Hematopoietic multipotent progenitor cell treated with erythropoietin and hydrocortisone succinate and interleukin-3 and kit ligand, for 6 days (in vitro differentiated cells): ENCODE measurements around the gene LIN7C.
"Not testable (repeated sequence)": the region's sequence is repeated elsewhere in the genome, so short reads cannot be mapped to it uniquely, and the experiment has no call there.

Experiments used
- DNase-seq: peaks from one replicate; pipeline ENCODE4 v3.0.0-alpha.2; 2015

Gene LIN7C

GRCh38 chr11:27506200-27507182 lies at the start of gene LIN7C:
LIN7C (minus strand) TSS chr11:27506769; CDS start chr11:27506752, 17 bp downstream.
- DNase-seq = peak; percentile 98

- no peak for DNase-seq
Observed at GRCh38 chr11:27555264-27555663, 48.7 kb upstream of the LIN7C start.

- no peak for DNase-seq
Observed at GRCh38 chr11:27553186-27553585, 46.6 kb upstream of the LIN7C start.

GRCh38 chr11:27552341-27552740 lies 45.8 kb upstream of the LIN7C start:
- DNase-seq = no peak

- no peak for DNase-seq
Observed at GRCh38 chr11:27551127-27551526, 44.6 kb upstream of the LIN7C start.

GRCh38 chr11:27545946-27546345 lies 39.4 kb upstream of the LIN7C start:
- no peak for DNase-seq

GRCh38 chr11:27545035-27545434 lies 38.5 kb upstream of the LIN7C start:
- no peak for DNase-seq

- DNase-seq = no peak
Observed at GRCh38 chr11:27541790-27542189, 35.2 kb upstream of the LIN7C start.

- DNase-seq = no peak
Observed at GRCh38 chr11:27540051-27540450, 33.5 kb upstream of the LIN7C start.

- DNase-seq = no peak
Observed at GRCh38 chr11:27535103-27535502, 28.5 kb upstream of the LIN7C start.

GRCh38 chr11:27532652-27533325 lies 26.2 kb upstream of the LIN7C start:
- DNase-seq = no peak

GRCh38 chr11:27528712-27529111 lies 22.1 kb upstream of the LIN7C start:
- no peak for DNase-seq

GRCh38 chr11:27526535-27526934 lies 20.0 kb upstream of the LIN7C start:
- no peak for DNase-seq

GRCh38 chr11:27525824-27526516 lies 19.4 kb upstream of the LIN7C start:
- DNase-seq = no peak

- peak; percentile 21 for DNase-seq
Observed at GRCh38 chr11:27524155-27524554, 17.6 kb upstream of the LIN7C start.

GRCh38 chr11:27520226-27520625 lies 13.7 kb upstream of the LIN7C start:
- DNase-seq = no peak

GRCh38 chr11:27518518-27518917 lies 11.9 kb upstream of the LIN7C start:
- no peak for DNase-seq

- not testable (repeated sequence) for DNase-seq
Observed at GRCh38 chr11:27517490-27517889, 10.9 kb upstream of the LIN7C start.

GRCh38 chr11:27514558-27514957 lies 8.0 kb upstream of the LIN7C start:
- DNase-seq = no peak

GRCh38 chr11:27514076-27514475 lies 7.5 kb upstream of the LIN7C start:
- DNase-seq = no peak

- no peak for DNase-seq
Observed at GRCh38 chr11:27513389-27513788, 6.8 kb upstream of the LIN7C start.

- no peak for DNase-seq
Observed at GRCh38 chr11:27512238-27512637, 5.7 kb upstream of the LIN7C start.

GRCh38 chr11:27509908-27510307 lies 3.3 kb upstream of the LIN7C start:
- peak; percentile 33 for DNase-seq
